Gastroesophageal sphincter (tissue), 3 donors: ENCODE measurements around the gene POMGNT2.

Experiments
- EP300 ChIP-seq: sonication (generic); formaldehyde crosslinking; IDR thresholded peaks from one replicate; pipeline ENCODE4 v1.6.1; 2017; ENCODE audit warnings: antibody characterized with exemption, mild to moderate bottlenecking
- POLR2A ChIP-seq, 2 donors: fragments of 450-650 bp; IDR thresholded peaks; one replicate each; pipeline ENCODE4 v1.6.1; 2017; ENCODE audit warnings: antibody characterized with exemption in 2 of 2, mild to moderate bottlenecking in 2 of 2, moderate library complexity in 1 of 2
- POLR2AphosphoS5 ChIP-seq: sonication (generic); formaldehyde crosslinking; IDR thresholded peaks from one replicate; pipeline ENCODE4 v1.6.1; 2017; ENCODE audit warnings: antibody characterized with exemption
- TF ChIP-seq, protein P1 (sequence below), 4 experiments: fragments of 200-600 bp in 2 of 4; fragments of 450-650 bp in 2 of 4; sonication (generic) in 1 of 4; IDR thresholded peaks; one replicate each; pipeline ENCODE4 v1.5.1; 2017 to 2019; ENCODE audit warnings: antibody characterized with exemption in 4 of 4, mild to moderate bottlenecking in 2 of 4, moderate library complexity in 2 of 4

DNA sequence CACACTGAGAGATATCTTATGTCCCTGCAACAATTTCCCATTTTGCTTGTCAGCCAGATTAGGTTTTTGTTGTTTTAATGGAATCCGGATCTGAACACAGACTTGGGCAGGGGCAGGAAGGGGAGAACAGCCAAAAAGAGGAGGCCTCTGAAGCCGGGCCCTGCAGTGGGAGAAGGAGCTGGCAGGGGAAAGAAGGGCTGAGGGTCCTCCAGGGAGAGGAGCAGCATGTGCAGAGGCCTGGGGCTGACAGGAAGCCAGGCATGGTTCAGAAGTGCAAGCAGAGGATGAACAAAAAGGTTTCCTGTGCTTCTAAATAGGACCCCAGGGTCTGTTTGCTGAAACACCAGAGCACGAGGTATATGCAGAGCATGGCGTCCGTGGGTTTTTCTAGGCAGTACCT lies 49.1 kb upstream of the POMGNT2 start:
- TF ChIP-seq POLR2A (IDR thresholded peaks at IDR 0.05): no peak
- TF ChIP-seq, protein P1, sequence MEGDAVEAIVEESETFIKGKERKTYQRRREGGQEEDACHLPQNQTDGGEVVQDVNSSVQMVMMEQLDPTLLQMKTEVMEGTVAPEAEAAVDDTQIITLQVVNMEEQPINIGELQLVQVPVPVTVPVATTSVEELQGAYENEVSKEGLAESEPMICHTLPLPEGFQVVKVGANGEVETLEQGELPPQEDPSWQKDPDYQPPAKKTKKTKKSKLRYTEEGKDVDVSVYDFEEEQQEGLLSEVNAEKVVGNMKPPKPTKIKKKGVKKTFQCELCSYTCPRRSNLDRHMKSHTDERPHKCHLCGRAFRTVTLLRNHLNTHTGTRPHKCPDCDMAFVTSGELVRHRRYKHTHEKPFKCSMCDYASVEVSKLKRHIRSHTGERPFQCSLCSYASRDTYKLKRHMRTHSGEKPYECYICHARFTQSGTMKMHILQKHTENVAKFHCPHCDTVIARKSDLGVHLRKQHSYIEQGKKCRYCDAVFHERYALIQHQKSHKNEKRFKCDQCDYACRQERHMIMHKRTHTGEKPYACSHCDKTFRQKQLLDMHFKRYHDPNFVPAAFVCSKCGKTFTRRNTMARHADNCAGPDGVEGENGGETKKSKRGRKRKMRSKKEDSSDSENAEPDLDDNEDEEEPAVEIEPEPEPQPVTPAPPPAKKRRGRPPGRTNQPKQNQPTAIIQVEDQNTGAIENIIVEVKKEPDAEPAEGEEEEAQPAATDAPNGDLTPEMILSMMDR (IDR thresholded peaks at IDR 0.05): no peak
- TF ChIP-seq POLR2AphosphoS5: no peak
- no peak for TF ChIP-seq EP300
